HEK293 (cell line): ENCODE data around the gene CSRP1.

Experiments used
- CTCF ChIP-seq: fragments of 450-650 bp; formaldehyde crosslinking; IDR thresholded peaks from 2 replicates; pipeline ENCODE4 v1.5.1; 2016; ENCODE audit warnings: missing biosample characterization, missing genetic modification characterization
- GLIS2 ChIP-seq: fragments of 450-650 bp; formaldehyde crosslinking; IDR thresholded peaks from 2 replicates; pipeline ENCODE4 v1.5.1; 2016; ENCODE audit warnings: missing biosample characterization, missing genetic modification characterization
- KLF8 ChIP-seq: fragments of 450-650 bp; formaldehyde crosslinking; IDR thresholded peaks from 2 replicates; pipeline ENCODE4 v1.5.1; 2016; ENCODE audit warnings: missing biosample characterization, missing genetic modification characterization
- OSR2 ChIP-seq: fragments of 450-650 bp; formaldehyde crosslinking; IDR thresholded peaks from 2 replicates; pipeline ENCODE4 v1.5.1; 2016; ENCODE audit warnings: missing biosample characterization, missing genetic modification characterization
- PATZ1 ChIP-seq: fragments of 450-650 bp; formaldehyde crosslinking; IDR thresholded peaks from 2 replicates; pipeline ENCODE4 v1.5.1; 2016; ENCODE audit warnings: missing biosample characterization, missing genetic modification characterization
- REST ChIP-seq: fragments of 450-650 bp; formaldehyde crosslinking; IDR thresholded peaks from 2 replicates; pipeline ENCODE4 v1.5.1; 2016; ENCODE audit warnings: missing biosample characterization, missing genetic modification characterization
- ZBTB17 ChIP-seq: fragments of 450-650 bp; formaldehyde crosslinking; IDR thresholded peaks from 2 replicates; pipeline ENCODE4 v1.5.1; 2016; ENCODE audit warnings: missing biosample characterization, missing genetic modification characterization
- ZBTB26 ChIP-seq: fragments of 450-650 bp; formaldehyde crosslinking; optimal IDR thresholded peaks from 2 replicates; pipeline ENCODE3; 2016; ENCODE audit warnings: missing biosample characterization, mild to moderate bottlenecking, missing genetic modification characterization
- ZBTB48 ChIP-seq: fragments of 450-650 bp; formaldehyde crosslinking; IDR thresholded peaks from 2 replicates; pipeline ENCODE4 v1.5.1; 2016; ENCODE audit warnings: missing biosample characterization, missing genetic modification characterization
- ZFP37 ChIP-seq: fragments of 450-650 bp; formaldehyde crosslinking; IDR thresholded peaks from 2 replicates; pipeline ENCODE4 v1.5.1; 2016; ENCODE audit warnings: missing biosample characterization, missing genetic modification characterization
- ZFP41 ChIP-seq: fragments of 450-650 bp; formaldehyde crosslinking; IDR thresholded peaks from 2 replicates; pipeline ENCODE4 v1.5.1; 2016; ENCODE audit warnings: missing biosample characterization, missing genetic modification characterization, borderline replicate concordance
- ZFP69B ChIP-seq: fragments of 450-650 bp; formaldehyde crosslinking; IDR thresholded peaks from 2 replicates; pipeline ENCODE4 v1.5.1; 2016; ENCODE audit warnings: missing biosample characterization, missing genetic modification characterization
- ZNF133 ChIP-seq: fragments of 450-650 bp; formaldehyde crosslinking; IDR thresholded peaks from 2 replicates; pipeline ENCODE4 v1.5.1; 2016; ENCODE audit warnings: missing biosample characterization, missing genetic modification characterization
- ZNF138 ChIP-seq: fragments of 450-650 bp; formaldehyde crosslinking; IDR thresholded peaks from 2 replicates; pipeline ENCODE4 v1.5.1; 2016; ENCODE audit warnings: missing biosample characterization, missing genetic modification characterization, borderline replicate concordance
- ZNF146 ChIP-seq: fragments of 450-650 bp; formaldehyde crosslinking; IDR thresholded peaks from 2 replicates; pipeline ENCODE4 v1.5.1; 2016; ENCODE audit warnings: missing biosample characterization, missing genetic modification characterization
- ZNF155 ChIP-seq: fragments of 450-650 bp; formaldehyde crosslinking; IDR thresholded peaks from 2 replicates; pipeline ENCODE4 v1.5.1; 2016; ENCODE audit warnings: missing biosample characterization, missing genetic modification characterization
- ZNF16 ChIP-seq: fragments of 450-650 bp; formaldehyde crosslinking; IDR thresholded peaks from 2 replicates; pipeline ENCODE4 v1.5.1; 2016; ENCODE audit warnings: low read depth, missing biosample characterization, missing genetic modification characterization
- ZNF175 ChIP-seq: fragments of 450-650 bp; formaldehyde crosslinking; IDR thresholded peaks from 2 replicates; pipeline ENCODE4 v1.5.1; 2016; ENCODE audit warnings: missing biosample characterization, missing genetic modification characterization
- ZNF19 ChIP-seq: fragments of 450-650 bp; formaldehyde crosslinking; IDR thresholded peaks from 2 replicates; pipeline ENCODE4; 2016; ENCODE audit warnings: missing biosample characterization, missing genetic modification characterization, low read depth
- ZNF214 ChIP-seq: fragments of 450-650 bp; formaldehyde crosslinking; IDR thresholded peaks from 2 replicates; pipeline ENCODE4 v1.5.1; 2017; ENCODE audit warnings: missing biosample characterization, mild to moderate bottlenecking, missing genetic modification characterization, borderline replicate concordance
- ZNF292 ChIP-seq: fragments of 450-650 bp; formaldehyde crosslinking; IDR thresholded peaks from 2 replicates; pipeline ENCODE4 v1.5.1; 2016; ENCODE audit warnings: low read depth, missing biosample characterization, missing genetic modification characterization, borderline replicate concordance
- ZNF324 ChIP-seq: fragments of 450-650 bp; formaldehyde crosslinking; IDR thresholded peaks from 2 replicates; pipeline ENCODE4 v1.5.1; 2016; ENCODE audit warnings: missing biosample characterization, missing genetic modification characterization
- ZNF341 ChIP-seq: fragments of 450-650 bp; formaldehyde crosslinking; IDR thresholded peaks from 2 replicates; pipeline ENCODE4; 2016; ENCODE audit warnings: low read depth, missing biosample characterization, missing genetic modification characterization
- ZNF391 ChIP-seq: fragments of 450-650 bp; formaldehyde crosslinking; IDR thresholded peaks from 2 replicates; pipeline ENCODE4 v1.5.1; 2016; ENCODE audit warnings: low read depth, missing biosample characterization, missing genetic modification characterization, borderline replicate concordance
- ZNF501 ChIP-seq: fragments of 450-650 bp; formaldehyde crosslinking; IDR thresholded peaks from 2 replicates; pipeline ENCODE4 v1.5.1; 2016; ENCODE audit warnings: missing biosample characterization, missing genetic modification characterization
- ZNF544 ChIP-seq: fragments of 450-650 bp; formaldehyde crosslinking; IDR thresholded peaks from 2 replicates; pipeline ENCODE4 v1.5.0; 2017; ENCODE audit warnings: missing biosample characterization, missing genetic modification characterization
- ZNF600 ChIP-seq: fragments of 450-650 bp; formaldehyde crosslinking; IDR thresholded peaks from 2 replicates; pipeline ENCODE4 v1.5.1; 2016; ENCODE audit warnings: missing biosample characterization, missing genetic modification characterization
- ZNF658 ChIP-seq: fragments of 450-650 bp; formaldehyde crosslinking; IDR thresholded peaks from 2 replicates; pipeline ENCODE4; 2016; ENCODE audit warnings: missing biosample characterization, missing genetic modification characterization
- ZNF677 ChIP-seq: fragments of 450-650 bp; IDR thresholded peaks from 2 replicates; pipeline ENCODE4 v1.5.0; 2018; ENCODE audit warnings: missing biosample characterization, mild to moderate bottlenecking, missing genetic modification characterization, moderate library complexity
- ZSCAN30 ChIP-seq: fragments of 450-650 bp; IDR thresholded peaks from 2 replicates; pipeline ENCODE4 v1.5.1; 2018; ENCODE audit warnings: missing biosample characterization, mild to moderate bottlenecking, missing genetic modification characterization, moderate library complexity
- TF ChIP-seq, protein P1 (sequence below): fragments of 450-650 bp; formaldehyde crosslinking; IDR thresholded peaks from 2 replicates; pipeline ENCODE4 v1.5.1; 2016; ENCODE audit warnings: missing biosample characterization, missing genetic modification characterization

Gene CSRP1

GRCh38 chr1:201481761-201482493 lies 25.0 kb downstream of the CSRP1 start (continued):
- TF ChIP-seq ZNF146 (tag by site-specific recombination) (no peak), ZNF175 (tag by site-specific recombination) (no peak), ZNF16 (tag by site-specific recombination) (no peak), ZBTB17 (tag by site-specific recombination) (peak; percentile 48), ZSCAN30 (tag by site-specific recombination) (peak; percentile 81), ZBTB48 (no peak), KLF8 (tag by site-specific recombination) (peak; percentile 63; the same call in 1 of the 2 replicates), ZNF677 (no peak), ZNF155 (tag by site-specific recombination) (no peak), ZFP69B (peak; percentile 81; the same call in 1 of the 2 replicates), GLIS2 (tag by site-specific recombination) (peak; percentile 65), CTCF (peak; percentile 93), PATZ1 (tag by site-specific recombination) (peak; percentile 80), ZNF138 (no peak), REST (tag by site-specific recombination) (no peak), ZNF341 (tag by site-specific recombination) (peak; percentile 81), ZFP37 (tag by site-specific recombination) (no peak), ZNF214 (tag by site-specific recombination) (no peak), ZNF658 (tag by site-specific recombination) (no peak), OSR2 (no peak), ZNF292 (tag by site-specific recombination) (no peak), ZNF391 (tag by site-specific recombination) (peak; percentile 35; the same call in 1 of the 2 replicates), ZNF544 (tag by site-specific recombination) (no peak), ZNF600 (tag by site-specific recombination) (peak; percentile 78), ZBTB26 (tag by site-specific recombination) (peak; percentile 18), ZNF501 (tag by site-specific recombination) (0 out of 2 replicates have a peak, but pooled peaks have one; percentile 60), ZNF324 (tag by site-specific recombination) (peak; percentile 73; the same call in 1 of the 2 replicates), ZNF133 (tag by site-specific recombination) (no peak), ZNF19 (no peak), ZFP41 (no peak)
- TF ChIP-seq, protein P1, sequence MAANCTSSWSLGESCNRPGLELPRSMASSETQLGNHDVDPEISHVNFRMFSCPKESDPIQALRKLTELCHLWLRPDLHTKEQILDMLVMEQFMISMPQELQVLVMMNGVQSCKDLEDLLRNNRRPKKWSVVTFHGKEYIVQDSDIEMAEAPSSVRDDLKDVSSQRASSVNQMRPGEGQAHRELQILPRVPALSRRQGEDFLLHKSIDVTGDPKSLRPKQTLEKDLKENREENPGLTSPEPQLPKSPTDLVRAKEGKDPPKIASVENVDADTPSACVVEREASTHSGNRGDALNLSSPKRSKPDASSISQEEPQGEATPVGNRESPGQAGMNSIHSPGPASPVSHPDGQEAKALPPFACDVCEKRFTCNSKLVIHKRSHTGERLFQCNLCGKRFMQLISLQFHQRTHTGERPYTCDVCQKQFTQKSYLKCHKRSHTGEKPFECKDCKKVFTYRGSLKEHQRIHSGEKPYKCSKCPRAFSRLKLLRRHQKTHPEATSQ (tag by site-specific recombination), result no peak
